B cell (primary cell): ENCODE results near the gene PCSK2. TPM values are rescaled to one million over a fixed set of nuclear protein-coding genes. Genes with fewer than 3 reads are reported as not detected.

Source experiments
- ATAC-seq: fragments of 200-7000 bp; cut with Tn5 transposase; one replicate; pipeline ENCODE4 v1.10.0; 2021; ENCODE audit warnings: low read depth, mild to moderate bottlenecking, moderate number of reproducible peaks, moderate library complexity
- CTCF ChIA-PET: fragments of 350-600 bp; sonication (Branson Sonifier 250); formaldehyde crosslinking; loops from one replicate; lab custom pipeline; 2021; ENCODE audit warnings: antibody characterized with exemption, inconsistent platforms; lab: Charles Lee
- POLR2A ChIA-PET: fragments of 350-600 bp; sonication (Branson Sonifier 250); formaldehyde crosslinking; loops from one replicate; lab custom pipeline; 2021; ENCODE audit warnings: antibody characterized with exemption; lab: Charles Lee
- DNase-seq: peaks from one replicate; pipeline ENCODE4 v3.0.0; 2013
- H2AFZ ChIP-seq: 2 replicates; pipeline ENCODE4 v1.6.1; 2012; ENCODE audit warnings: mild to moderate bottlenecking, low read depth, low read length; ENCODE audit not compliant: insufficient read depth, poor library complexity, severe bottlenecking
- H3K27ac ChIP-seq, 2 donors: 1 replicate in 1 of 2; 2 replicates in 1 of 2; pipeline ENCODE4 v1.5.1; 2012 to 2013; ENCODE audit warnings: low read length in 2 of 2, mild to moderate bottlenecking in 2 of 2, moderate library complexity in 1 of 2
- H3K27me3 ChIP-seq, 4 experiments: fragments of 200-600 bp in 1 of 4; sonication (generic) in 1 of 4; replicated peaks in 1 of 4; 1 replicate in 2 of 4; 2 replicates in 2 of 4; pipeline versions ENCODE4 v1.6.1 to v1.7.0; 2013 to 2016; ENCODE audit warnings: low read length in 3 of 4, mild to moderate bottlenecking in 2 of 4, mixed read lengths in 1 of 4, moderate library complexity in 1 of 4; ENCODE audit not compliant: insufficient read depth in 4 of 4, control insufficient read depth in 3 of 4; ENCODE audit errors: control extremely low read depth in 1 of 4
- H3K36me3 ChIP-seq, 2 experiments: replicated peaks in 1 of 2; 1 replicate in 1 of 2; 2 replicates in 1 of 2; pipeline versions ENCODE4 v1.6.1 to v1.7.1; 2013; ENCODE audit warnings: low read length in 1 of 2; ENCODE audit not compliant: insufficient read depth in 2 of 2, control insufficient read depth in 1 of 2; ENCODE audit errors: control extremely low read depth in 1 of 2, extremely low read depth in 1 of 2
- H3K4me1 ChIP-seq, 2 donors: fragments of 200-600 bp in 1 of 2; sonication (generic) in 1 of 2; 1 replicate in 1 of 2; 2 replicates in 1 of 2; pipeline versions ENCODE4 v1.5.1 to v1.6.1; 2013 to 2017; ENCODE audit warnings: low read length in 2 of 2; ENCODE audit not compliant: control insufficient read depth in 2 of 2, insufficient read depth in 2 of 2
- H3K4me2 ChIP-seq: replicated peaks from 2 replicates; pipeline ENCODE3; 2012; ENCODE audit warnings: mild to moderate bottlenecking, low read depth, low read length; ENCODE audit not compliant: poor library complexity, severe bottlenecking
- H3K4me3 ChIP-seq, 5 experiments: fragments of 200-600 bp in 1 of 5; sonication (generic) in 1 of 5; 1 replicate in 3 of 5; 2 replicates in 2 of 5; pipeline versions ENCODE4 v1.5.1 to v1.7.0; 2011 to 2016; ENCODE audit warnings: low read length in 4 of 5, mild to moderate bottlenecking in 4 of 5, low read depth in 2 of 5, control low read depth in 1 of 5, moderate library complexity in 1 of 5; ENCODE audit not compliant: insufficient read depth in 1 of 5; ENCODE audit errors: control extremely low read depth in 1 of 5, extremely low read depth in 1 of 5
- H3K79me2 ChIP-seq: fragments of 200-600 bp; sonication (generic); one replicate; pipeline ENCODE4 v1.6.0; 2016; ENCODE audit warnings: low read length; ENCODE audit not compliant: control insufficient read depth, insufficient read depth
- H3K9ac ChIP-seq: fragments of 200-600 bp; sonication (generic); 2 replicates; pipeline ENCODE4 v1.6.1; 2017; ENCODE audit warnings: mild to moderate bottlenecking, low read length, moderate library complexity
- H3K9me3 ChIP-seq, 3 donors: one replicate each; pipeline versions ENCODE4 v1.6.1 to v1.7.1; 2013; ENCODE audit warnings: low read length in 2 of 3; ENCODE audit not compliant: control insufficient read depth in 2 of 3, insufficient read depth in 1 of 3; ENCODE audit errors: control extremely low read depth in 1 of 3
- H4K20me1 ChIP-seq: 2 replicates; pipeline ENCODE4 v1.6.0; 2012; ENCODE audit warnings: mild to moderate bottlenecking, low read length; ENCODE audit not compliant: insufficient read depth, control insufficient read depth, poor library complexity, severe bottlenecking
- H3K27ac Mint-ChIP-seq: one replicate; pipeline ENCODE4 v1.8.0; 2021; ENCODE audit warnings: mixed read lengths
- H3K27me3 Mint-ChIP-seq: one replicate; pipeline ENCODE4 v1.8.0; 2021; ENCODE audit warnings: mixed read lengths
- H3K4me1 Mint-ChIP-seq: one replicate; pipeline ENCODE4 v1.8.0; 2021; ENCODE audit warnings: mixed read lengths
- H3K4me3 Mint-ChIP-seq: one replicate; pipeline ENCODE4 v1.8.0; 2021; ENCODE audit warnings: mixed read lengths
- H3K9me3 Mint-ChIP-seq: one replicate; pipeline ENCODE4 v1.8.0; 2022; ENCODE audit warnings: mixed read lengths; ENCODE audit not compliant: insufficient read depth
- CTCF ChIP-seq: fragments of 200-600 bp; IDR thresholded peaks from one replicate; pipeline ENCODE4 v1.8.0; 2022; ENCODE audit warnings: antibody characterized with exemption, mild to moderate bottlenecking
- EZH2 ChIP-seq: IDR thresholded peaks from 2 replicates; pipeline ENCODE4 v1.6.1; 2012; ENCODE audit warnings: borderline replicate concordance, low read depth, mild to moderate bottlenecking, moderate library complexity, low read length; ENCODE audit not compliant: insufficient read depth, poor library complexity, severe bottlenecking
- WGBS: methylation state at CpG from one replicate; pipeline ENCODE4 v1.1.5; 2013; ENCODE audit warnings: missing lambda C conversion rate; ENCODE audit not compliant: insufficient coverage; 5-methylcytosine and 5-hydroxymethylcytosine counted together
- intact Hi-C: fragments of 100-400 bp; cut with micrococcal nuclease; formaldehyde crosslinking; loops from one replicate; pipeline ENCODE4 v1.10.0; 2022
- polyA plus RNA-seq: library from polyadenylated mRNA; depleted of rRNA; stranded (reverse); fragments of >200 nt; gene quantifications from 2 replicates; pipeline ENCODE4 v1.2.3, GENCODE V29; 2012
- total RNA-seq, 2 donors: library from RNA; stranded (reverse); fragments of 120-200 nt in 1 of 2; gene quantifications; 1 replicate in 1 of 2; 2 replicates in 1 of 2; pipeline versions ENCODE4 v1.2.3 to v1.2.4, GENCODE V29; 2013 to 2022

The PCSK2 gene
- total and polyA plus RNA-seq, 2 donors (not counting 1 experiment from before 2014, with no cell fraction given) = not detected

- no peaks in the 10 kb centered on the region for H3K36me3 ChIP-seq
- 94% methylated on average over 6 of the region's 11 CpGs for WGBS
- peaks cover 0 to 4% (median 0%) of the 10 kb centered on the region in 4 experiments for H3K27me3 ChIP-seq
- no peak overlapping the region for H3K9ac ChIP-seq
- H3K4me1 ChIP-seq = no peaks in the 10 kb centered on the region
- ATAC-seq (no peak), DNase-seq (no peak)
- TF ChIP-seq EZH2 (no peak), CTCF (no peak)
- H3K27me3 Mint-ChIP-seq = peaks cover 26% of the 10 kb centered on the region
- no peak overlapping the region for H3K27ac Mint-ChIP-seq
- no peak overlapping the region for H3K27ac ChIP-seq
- ChIA-PET POLR2A (interaction anchor here (0.6 kb wide), 1 partner anchor 77 kb away, joined by 3 read pairs; no protein-coding TSS in a partner anchor), CTCF (interaction anchor here (1.1 kb wide), 1 partner anchor 39 kb away, joined by 4 read pairs; no protein-coding TSS in a partner anchor)
- H4K20me1 ChIP-seq = no peaks in the 10 kb centered on the region
- intact Hi-C loops = no loop called here
- no peaks in the 10 kb centered on the region for H3K9me3 ChIP-seq
- no peak overlapping the region for H3K4me3 Mint-ChIP-seq
- no peak overlapping the region for H2AFZ ChIP-seq
- H3K4me1 Mint-ChIP-seq = no peaks in the 10 kb centered on the region
- H3K9me3 Mint-ChIP-seq = no peaks in the 10 kb centered on the region
- no peaks in the 10 kb centered on the region for H3K79me2 ChIP-seq
- H3K4me3 ChIP-seq = no peak overlapping the region
- H3K4me2 ChIP-seq = no peak overlapping the region
These were observed 271.2 kb downstream of the PCSK2 start for GRCh38 chr20:17497821-17498580.

GRCh38 chr20:17498641-17499040 lies 271.8 kb downstream of the PCSK2 start:
- Mint-ChIP-seq H3K27me3 (peaks cover 26% of the 10 kb centered on the region), H3K4me3 (no peak overlapping the region), H3K9me3 (no peaks in the 10 kb centered on the region), H3K4me1 (no peaks in the 10 kb centered on the region), H3K27ac (no peak overlapping the region)
- no peaks in the 10 kb centered on the region for H3K36me3 ChIP-seq
- DNase-seq (no peak), ATAC-seq (no peak)
- no peak overlapping the region for H3K4me2 ChIP-seq
- TF ChIP-seq CTCF (no peak), EZH2 (no peak)
- WGBS = 92% methylated on average over 12 of the region's 13 CpGs
- H3K27ac ChIP-seq = no peak overlapping the region
- H4K20me1 ChIP-seq = no peaks in the 10 kb centered on the region
- ChIA-PET POLR2A (no interaction called here), CTCF (interaction anchor here (0.7 to 1.1 kb wide), 2 partner anchors 38 to 774 kb away, joined by 4 to 5 read pairs; no protein-coding TSS in a partner anchor)
- no peaks in the 10 kb centered on the region for H3K9me3 ChIP-seq
- H2AFZ ChIP-seq = no peak overlapping the region
- no peaks in the 10 kb centered on the region for H3K4me1 ChIP-seq
- H3K4me3 ChIP-seq = no peak overlapping the region
- H3K27me3 ChIP-seq = peaks cover 0 to 4% (median 0%) of the 10 kb centered on the region in 4 experiments
- no peak overlapping the region for H3K9ac ChIP-seq
- no peaks in the 10 kb centered on the region for H3K79me2 ChIP-seq
- intact Hi-C loops = no loop called here
